ENCODE results near the gene IQGAP3.

IQGAP3 gene

DNA sequence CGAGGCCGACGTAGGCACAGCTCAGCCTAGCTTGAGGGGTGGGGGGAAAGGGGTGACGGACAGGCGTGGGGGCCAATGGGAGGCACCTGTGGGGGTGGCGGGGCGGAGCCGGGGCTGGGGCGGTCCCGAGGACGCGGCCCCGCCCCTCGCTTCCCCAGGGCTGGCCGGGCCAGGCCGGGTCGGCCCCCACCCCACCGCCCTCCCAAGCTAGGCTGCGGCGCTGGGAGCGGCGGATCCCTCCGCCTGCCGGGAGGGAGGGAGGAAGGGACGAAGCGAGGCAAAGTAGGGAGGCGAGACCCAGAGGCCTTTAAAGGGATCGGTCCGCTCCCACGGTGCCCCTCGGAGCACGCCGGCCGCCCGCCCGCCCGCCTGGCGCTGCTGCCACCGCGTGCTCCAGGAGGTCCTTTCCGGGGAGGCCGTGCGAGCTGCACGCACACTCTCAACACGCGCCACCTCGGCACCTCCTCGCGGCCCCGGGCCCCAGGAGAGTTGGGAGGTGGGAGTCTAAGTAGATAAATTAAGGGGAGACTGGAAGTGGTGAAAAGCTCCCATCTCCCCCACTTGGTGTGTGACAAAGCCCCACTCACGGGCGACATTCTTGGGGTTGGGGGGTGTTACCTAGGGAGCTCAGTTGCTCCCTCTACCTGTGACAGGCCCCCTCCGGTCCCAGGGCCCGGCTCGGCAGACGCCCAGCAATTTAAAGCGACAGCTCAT lies 71.4 kb downstream of the IQGAP3 start:
- TF ChIP-seq ZBTB7A (IDR thresholded peaks at IDR 0.05; ENCODE audit: low read depth) (peak; percentile 84; the same call in 1 of the 2 replicates), EGR1 (IDR thresholded peaks at IDR 0.05) (peak; percentile 53; the same call in 1 of the 2 replicates), TCF12 (IDR thresholded peaks at IDR 0.05; ENCODE audit: low read depth) (peak; percentile 30; the same call in 1 of the 2 replicates), CREB1 (IDR thresholded peaks at IDR 0.05; ENCODE audit: low read depth) (0 out of 2 replicates have a peak, but pooled peaks have one; percentile 15), TEAD4 (IDR thresholded peaks at IDR 0.05) (peak; percentile 42; the same call in 1 of the 2 replicates), RAD21 (IDR thresholded peaks at IDR 0.05; ENCODE audit: low read depth) (no peak; the same call in 1 of the 2 replicates), EP300 (IDR thresholded peaks at IDR 0.05; ENCODE audit: borderline replicate concordance) (peak; percentile 11; the same call in 1 of the 2 replicates), NFIC (IDR thresholded peaks at IDR 0.05) (peak; percentile 53), FOXM1 (IDR thresholded peaks at IDR 0.05; ENCODE audit: borderline replicate concordance, low read depth) (no peak), TAF1 (IDR thresholded peaks at IDR 0.05; ENCODE audit: low read depth) (peak; percentile 61), CEBPB (IDR thresholded peaks at IDR 0.05) (no peak), YY1 (IDR thresholded peaks at IDR 0.05; ENCODE audit: low read depth) (0 out of 2 replicates have a peak, but pooled peaks have one; percentile 35)
- TF ChIP-seq, protein P1, sequence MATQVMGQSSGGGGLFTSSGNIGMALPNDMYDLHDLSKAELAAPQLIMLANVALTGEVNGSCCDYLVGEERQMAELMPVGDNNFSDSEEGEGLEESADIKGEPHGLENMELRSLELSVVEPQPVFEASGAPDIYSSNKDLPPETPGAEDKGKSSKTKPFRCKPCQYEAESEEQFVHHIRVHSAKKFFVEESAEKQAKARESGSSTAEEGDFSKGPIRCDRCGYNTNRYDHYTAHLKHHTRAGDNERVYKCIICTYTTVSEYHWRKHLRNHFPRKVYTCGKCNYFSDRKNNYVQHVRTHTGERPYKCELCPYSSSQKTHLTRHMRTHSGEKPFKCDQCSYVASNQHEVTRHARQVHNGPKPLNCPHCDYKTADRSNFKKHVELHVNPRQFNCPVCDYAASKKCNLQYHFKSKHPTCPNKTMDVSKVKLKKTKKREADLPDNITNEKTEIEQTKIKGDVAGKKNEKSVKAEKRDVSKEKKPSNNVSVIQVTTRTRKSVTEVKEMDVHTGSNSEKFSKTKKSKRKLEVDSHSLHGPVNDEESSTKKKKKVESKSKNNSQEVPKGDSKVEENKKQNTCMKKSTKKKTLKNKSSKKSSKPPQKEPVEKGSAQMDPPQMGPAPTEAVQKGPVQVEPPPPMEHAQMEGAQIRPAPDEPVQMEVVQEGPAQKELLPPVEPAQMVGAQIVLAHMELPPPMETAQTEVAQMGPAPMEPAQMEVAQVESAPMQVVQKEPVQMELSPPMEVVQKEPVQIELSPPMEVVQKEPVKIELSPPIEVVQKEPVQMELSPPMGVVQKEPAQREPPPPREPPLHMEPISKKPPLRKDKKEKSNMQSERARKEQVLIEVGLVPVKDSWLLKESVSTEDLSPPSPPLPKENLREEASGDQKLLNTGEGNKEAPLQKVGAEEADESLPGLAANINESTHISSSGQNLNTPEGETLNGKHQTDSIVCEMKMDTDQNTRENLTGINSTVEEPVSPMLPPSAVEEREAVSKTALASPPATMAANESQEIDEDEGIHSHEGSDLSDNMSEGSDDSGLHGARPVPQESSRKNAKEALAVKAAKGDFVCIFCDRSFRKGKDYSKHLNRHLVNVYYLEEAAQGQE (IDR thresholded peaks at IDR 0.05; ENCODE audit: low read depth): no peak
- TF ChIP-seq, protein P2, sequence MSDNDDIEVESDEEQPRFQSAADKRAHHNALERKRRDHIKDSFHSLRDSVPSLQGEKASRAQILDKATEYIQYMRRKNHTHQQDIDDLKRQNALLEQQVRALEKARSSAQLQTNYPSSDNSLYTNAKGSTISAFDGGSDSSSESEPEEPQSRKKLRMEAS (IDR thresholded peaks at IDR 0.05): peak; percentile 94
- TF ChIP-seq, protein P3, sequence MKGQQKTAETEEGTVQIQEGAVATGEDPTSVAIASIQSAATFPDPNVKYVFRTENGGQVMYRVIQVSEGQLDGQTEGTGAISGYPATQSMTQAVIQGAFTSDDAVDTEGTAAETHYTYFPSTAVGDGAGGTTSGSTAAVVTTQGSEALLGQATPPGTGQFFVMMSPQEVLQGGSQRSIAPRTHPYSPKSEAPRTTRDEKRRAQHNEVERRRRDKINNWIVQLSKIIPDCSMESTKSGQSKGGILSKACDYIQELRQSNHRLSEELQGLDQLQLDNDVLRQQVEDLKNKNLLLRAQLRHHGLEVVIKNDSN (IDR thresholded peaks at IDR 0.05): no peak; the same call in 1 of the 2 replicates

DNA sequence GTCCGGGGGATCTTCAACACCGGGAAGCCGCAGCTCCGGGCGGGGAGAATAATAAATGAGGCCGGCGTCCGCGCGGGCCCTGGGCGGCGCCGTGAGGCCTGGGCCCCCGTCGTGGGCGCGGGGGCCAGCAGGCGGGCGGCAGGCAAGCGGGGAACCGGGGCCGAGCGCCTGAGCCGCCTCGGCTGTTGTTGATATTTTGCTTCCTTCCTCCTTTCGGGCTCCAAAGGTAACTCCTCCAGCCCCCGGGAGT lies 71.9 kb downstream of the IQGAP3 start, which contains the start of gene MEF2D:
MEF2D (minus strand) TSS at position 233 of the 250 bp plus-strand sequence. CDS start 17,483 bp downstream, outside the sequence.
- TF ChIP-seq EGR1 (IDR thresholded peaks at IDR 0.05) (no peak), RAD21 (IDR thresholded peaks at IDR 0.05; ENCODE audit: low read depth) (no peak), CREB1 (IDR thresholded peaks at IDR 0.05; ENCODE audit: low read depth) (no peak), TAF1 (IDR thresholded peaks at IDR 0.05; ENCODE audit: low read depth) (no peak), ZBTB7A (IDR thresholded peaks at IDR 0.05; ENCODE audit: low read depth) (no peak), TEAD4 (IDR thresholded peaks at IDR 0.05) (no peak), NFIC (IDR thresholded peaks at IDR 0.05) (no peak), TCF12 (IDR thresholded peaks at IDR 0.05; ENCODE audit: low read depth) (no peak), EP300 (IDR thresholded peaks at IDR 0.05; ENCODE audit: borderline replicate concordance) (no peak), FOXM1 (IDR thresholded peaks at IDR 0.05; ENCODE audit: borderline replicate concordance, low read depth) (no peak), CEBPB (IDR thresholded peaks at IDR 0.05) (no peak), YY1 (IDR thresholded peaks at IDR 0.05; ENCODE audit: low read depth) (no peak)
- TF ChIP-seq, protein P2 (IDR thresholded peaks at IDR 0.05): no peak
- TF ChIP-seq, protein P3 (IDR thresholded peaks at IDR 0.05): no peak
- TF ChIP-seq, protein P1 (IDR thresholded peaks at IDR 0.05; ENCODE audit: low read depth): no peak

DNA sequence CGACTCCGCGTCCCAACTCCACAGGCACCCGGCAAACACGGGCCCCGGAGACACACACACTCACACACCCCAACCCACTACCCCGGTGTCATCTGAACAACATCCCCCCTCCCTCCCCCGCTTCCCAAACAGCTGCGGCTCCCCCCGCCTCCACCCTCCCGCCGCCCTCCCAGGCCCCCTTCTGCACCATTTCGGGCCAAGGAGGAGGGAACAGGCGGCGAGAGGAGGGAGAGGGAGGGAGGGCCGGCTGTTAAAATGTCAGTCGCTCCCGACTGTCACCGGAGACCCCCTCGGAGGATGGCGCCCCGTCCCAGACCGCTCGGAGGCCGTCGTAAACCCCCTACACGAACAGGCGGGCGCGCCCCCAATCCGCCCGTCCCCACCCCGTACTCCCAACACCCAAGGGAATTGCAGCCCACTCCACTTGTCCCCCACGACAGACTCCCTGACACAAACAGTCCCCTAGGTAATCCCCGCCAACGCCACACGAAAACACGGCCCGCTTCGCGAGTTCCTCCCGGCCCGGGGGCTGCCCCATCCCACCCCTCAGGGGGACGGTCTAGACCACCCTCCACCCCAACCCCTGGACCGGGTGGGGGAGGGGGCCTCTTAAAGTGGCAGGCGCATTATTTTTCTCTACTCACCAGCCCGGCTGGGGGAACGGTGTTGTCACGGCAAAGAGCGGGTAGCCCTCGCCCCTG lies 72.4 kb downstream of the IQGAP3 start:
- TF ChIP-seq, protein P2 (IDR thresholded peaks at IDR 0.05): peak; percentile 36; the same call in 1 of the 2 replicates
- TF ChIP-seq ZBTB7A (IDR thresholded peaks at IDR 0.05; ENCODE audit: low read depth) (peak; percentile 24), FOXM1 (IDR thresholded peaks at IDR 0.05; ENCODE audit: borderline replicate concordance, low read depth) (no peak)

DNA sequence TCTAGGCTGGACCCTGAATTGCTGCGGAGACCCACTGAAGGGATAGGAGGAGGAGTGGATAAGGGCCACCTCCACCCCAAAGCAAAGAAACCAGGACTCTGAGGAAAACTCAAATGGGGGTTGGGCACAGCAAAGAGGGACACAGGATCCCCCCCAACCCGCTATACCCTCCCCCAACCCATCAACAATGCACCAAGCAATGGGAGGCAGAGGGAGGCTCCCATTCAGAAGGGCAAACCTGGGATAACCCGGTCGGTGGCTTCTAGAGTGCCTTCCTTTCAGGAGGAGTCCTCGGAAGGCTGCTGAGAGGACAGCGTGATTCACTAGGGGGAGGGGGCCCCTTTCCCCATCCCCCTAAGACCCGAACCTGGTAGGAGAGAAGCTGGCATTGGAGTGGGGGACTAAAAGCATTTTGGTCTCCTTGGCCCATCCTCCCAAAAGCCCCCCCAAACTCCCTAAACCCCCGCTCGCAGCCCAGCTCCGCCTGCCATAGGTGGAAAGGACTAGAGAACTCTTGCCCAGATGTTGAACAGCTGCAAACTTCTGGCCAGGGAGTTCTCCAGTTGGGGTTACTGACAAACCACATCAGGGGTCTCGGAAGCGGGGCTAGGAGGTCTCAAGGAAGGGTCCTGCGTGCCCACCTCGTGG lies 73.0 kb downstream of the IQGAP3 start:
- no peak for TF ChIP-seq RAD21 (IDR thresholded peaks at IDR 0.05; ENCODE audit: low read depth)
- no peak for TF ChIP-seq FOXM1 (IDR thresholded peaks at IDR 0.05; ENCODE audit: borderline replicate concordance, low read depth)
- TF ChIP-seq NFIC (IDR thresholded peaks at IDR 0.05): no peak
- no peak for TF ChIP-seq YY1 (IDR thresholded peaks at IDR 0.05; ENCODE audit: low read depth)
- TF ChIP-seq TEAD4 (IDR thresholded peaks at IDR 0.05): no peak
- TF ChIP-seq, protein P1 (IDR thresholded peaks at IDR 0.05; ENCODE audit: low read depth): no peak
- TF ChIP-seq CEBPB (IDR thresholded peaks at IDR 0.05): no peak
- no peak for TF ChIP-seq EGR1 (IDR thresholded peaks at IDR 0.05)
- TF ChIP-seq CREB1 (IDR thresholded peaks at IDR 0.05; ENCODE audit: low read depth): no peak
- TF ChIP-seq, protein P2 (IDR thresholded peaks at IDR 0.05): no peak
- TF ChIP-seq, protein P3 (IDR thresholded peaks at IDR 0.05): no peak
- no peak; the same call in 1 of the 2 replicates for TF ChIP-seq ZBTB7A (IDR thresholded peaks at IDR 0.05; ENCODE audit: low read depth)
- no peak for TF ChIP-seq TAF1 (IDR thresholded peaks at IDR 0.05; ENCODE audit: low read depth)

Data from Ishikawa (cell line).